IMR-90 (cell line): ENCODE results near the gene ZRSR2. TPM values are rescaled to one million over a fixed set of nuclear protein-coding genes. Genes with fewer than 3 reads are reported as not detected.

ENCODE experiments used
- ATAC-seq: fragments of 200-7000 bp; cut with Tn5 transposase; 2 replicates; pipeline ENCODE4 v1.9.1; 2020; ENCODE audit warnings: low read depth, mild to moderate bottlenecking, moderate library complexity
- BruUV-seq: library from RNA; stranded (reverse); fragments of 400-500 nt; replicated peaks from 2 replicates; lab custom pipeline; 2021; lab: Mats Ljungman, UMichigan
- CTCF ChIA-PET: fragments of 300-600 bp; formaldehyde crosslinking; extraction: SDS; loops from one replicate; lab custom pipeline; 2021; ENCODE audit warnings: antibody characterized with exemption; lab: Yijun Ruan, JAX
- POLR2A ChIA-PET: fragments of 300-600 bp; sonication (Branson Sonifier 250); formaldehyde crosslinking; loops from one replicate; lab custom pipeline; 2022; ENCODE audit warnings: antibody characterized with exemption; ENCODE audit not compliant: unreplicated experiment; lab: Charles Lee
- DNase-seq: peaks from one replicate; pipeline ENCODE4 v3.0.0; 2013
- H2AFZ ChIP-seq: replicated peaks from 2 replicates; pipeline ENCODE3; 2013; ENCODE audit warnings: low read length, mild to moderate bottlenecking; ENCODE audit not compliant: poor library complexity
- H2AK5ac ChIP-seq: 2 replicates; pipeline ENCODE4 v1.6.1; 2013; ENCODE audit warnings: low read depth, low read length, inconsistent platforms
- H2AK9ac ChIP-seq: replicated peaks from 2 replicates; pipeline ENCODE3; 2013; ENCODE audit warnings: mild to moderate bottlenecking, low read depth, low read length, moderate library complexity; ENCODE audit not compliant: poor library complexity
- H2BK120ac ChIP-seq: 2 replicates; pipeline ENCODE4 v1.6.1; 2013; ENCODE audit warnings: low read depth, low read length, inconsistent platforms
- H2BK15ac ChIP-seq: 3 replicates; pipeline ENCODE4 v1.6.1; 2013; ENCODE audit warnings: low read depth, low read length, inconsistent platforms
- H2BK20ac ChIP-seq: 2 replicates; pipeline ENCODE4 v1.6.1; 2013; ENCODE audit warnings: low read depth, mild to moderate bottlenecking, inconsistent platforms, low read length, moderate library complexity
- H2BK5ac ChIP-seq: 2 replicates; pipeline ENCODE4 v1.6.1; 2013; ENCODE audit warnings: mild to moderate bottlenecking, low read depth, low read length, inconsistent platforms; ENCODE audit not compliant: poor library complexity, severe bottlenecking
- H3K14ac ChIP-seq: replicated peaks from 2 replicates; pipeline ENCODE4 v1.6.1; 2013; ENCODE audit warnings: low read depth, low read length, inconsistent platforms
- H3K18ac ChIP-seq: 2 replicates; pipeline ENCODE4 v1.6.1; 2013; ENCODE audit warnings: low read depth, low read length, control low read depth
- H3K23ac ChIP-seq: 2 replicates; pipeline ENCODE4 v1.6.1; 2013; ENCODE audit warnings: low read depth, low read length, inconsistent platforms
- H3K27ac ChIP-seq: 2 replicates; pipeline ENCODE4 v1.5.1; 2013; ENCODE audit warnings: mild to moderate bottlenecking, control low read depth, low read length; ENCODE audit not compliant: insufficient read depth
- H3K27me3 ChIP-seq: 2 replicates; pipeline ENCODE4 v1.6.1; 2013; ENCODE audit warnings: low read length; ENCODE audit not compliant: control insufficient read depth, insufficient read depth
- H3K36me3 ChIP-seq: 2 replicates; pipeline ENCODE4 v1.6.1; 2013; ENCODE audit warnings: low read length, mixed read lengths; ENCODE audit not compliant: control insufficient read depth, insufficient read depth
- H3K4ac ChIP-seq: 2 replicates; pipeline ENCODE4 v1.6.1; 2013; ENCODE audit warnings: low read depth, low read length, inconsistent platforms
- H3K4me1 ChIP-seq: 2 replicates; pipeline ENCODE4 v1.6.1; 2013; ENCODE audit warnings: low read length, mixed read lengths; ENCODE audit not compliant: control insufficient read depth, insufficient read depth
- H3K4me2 ChIP-seq: 2 replicates; pipeline ENCODE4 v1.6.1; 2013; ENCODE audit warnings: low read depth, mild to moderate bottlenecking, control low read depth, low read length, moderate library complexity
- H3K4me3 ChIP-seq: 2 replicates; pipeline ENCODE4 v1.5.1; 2013; ENCODE audit warnings: low read depth, mild to moderate bottlenecking, control low read depth, low read length, moderate library complexity; ENCODE audit not compliant: insufficient read depth
- H3K56ac ChIP-seq: 2 replicates; pipeline ENCODE4 v1.6.1; 2013; ENCODE audit warnings: low read length, inconsistent platforms; ENCODE audit not compliant: insufficient read depth; ENCODE audit errors: extremely low read depth
- H3K79me1 ChIP-seq, 2 experiments: 2 replicates each; pipeline ENCODE4 v1.6.1; 2013; ENCODE audit warnings: low read length in 2 of 2, inconsistent platforms in 1 of 2, low read depth in 1 of 2
- H3K9ac ChIP-seq: 2 replicates; pipeline ENCODE4 v1.6.1; 2013; ENCODE audit warnings: low read depth, low read length, control low read depth
- H3K9me1 ChIP-seq: 2 replicates; pipeline ENCODE4 v1.6.1; 2013; ENCODE audit warnings: low read length, inconsistent platforms; ENCODE audit not compliant: insufficient read depth
- H3K9me3 ChIP-seq: 2 replicates; pipeline ENCODE4 v1.6.1; 2013; ENCODE audit warnings: low read length; ENCODE audit not compliant: control insufficient read depth, insufficient read depth
- H4K20me1 ChIP-seq: 2 replicates; pipeline ENCODE4 v1.6.1; 2013; ENCODE audit warnings: low read length, inconsistent platforms; ENCODE audit not compliant: insufficient read depth
- H4K5ac ChIP-seq: 2 replicates; pipeline ENCODE4 v1.6.1; 2013; ENCODE audit warnings: mild to moderate bottlenecking, low read depth, low read length, control low read depth
- H4K8ac ChIP-seq, 2 experiments: 2 replicates each; pipeline ENCODE4 v1.6.1; 2013; ENCODE audit warnings: low read depth in 2 of 2, low read length in 2 of 2, control low read depth in 1 of 2, inconsistent platforms in 1 of 2
- H4K91ac ChIP-seq: 2 replicates; pipeline ENCODE4 v1.6.1; 2013; ENCODE audit warnings: low read depth, low read length, inconsistent platforms; ENCODE audit not compliant: insufficient read depth
- BHLHE40 ChIP-seq: fragments of 150-350 bp; IDR thresholded peaks from 2 replicates; pipeline ENCODE4 v1.6.1; 2016; ENCODE audit warnings: mild to moderate bottlenecking, low read depth, low read length
- CEBPB ChIP-seq: IDR thresholded peaks from 2 replicates; pipeline ENCODE4 v1.6.1; 2012; ENCODE audit warnings: low read depth, low read length, improper control_type of control experiment
- CHD1 ChIP-seq: IDR thresholded peaks from 2 replicates; pipeline ENCODE4 v1.6.1; 2012; ENCODE audit warnings: low read depth, low read length, improper control_type of control experiment
- CTCF ChIP-seq: conservative IDR thresholded peaks from 2 replicates; pipeline ENCODE4 v1.5.1; 2012; ENCODE audit warnings: mild to moderate bottlenecking, low read depth, low read length, improper control_type of control experiment
- ELK1 ChIP-seq: fragments of 150-350 bp; IDR thresholded peaks from 2 replicates; pipeline ENCODE4 v1.6.1; 2016; ENCODE audit warnings: low read depth, mild to moderate bottlenecking, low read length, moderate library complexity, borderline replicate concordance
- FOS ChIP-seq: fragments of 150-350 bp; IDR thresholded peaks from 2 replicates; pipeline ENCODE4 v1.6.1; 2016; ENCODE audit warnings: low read depth, low read length
- MAFK ChIP-seq: IDR thresholded peaks from 2 replicates; pipeline ENCODE4 v1.6.1; 2012; ENCODE audit warnings: low read depth, low read length, improper control_type of control experiment
- MAZ ChIP-seq: IDR thresholded peaks from 2 replicates; pipeline ENCODE4 v1.6.1; 2012; ENCODE audit warnings: low read depth, mild to moderate bottlenecking, low read length, improper control_type of control experiment, moderate library complexity, borderline replicate concordance
- MXI1 ChIP-seq: IDR thresholded peaks from 2 replicates; pipeline ENCODE4 v1.6.1; 2012; ENCODE audit warnings: low read depth, mild to moderate bottlenecking, low read length, moderate library complexity, borderline replicate concordance
- NFE2L2 ChIP-seq: fragments of 150-350 bp; IDR thresholded peaks from 2 replicates; pipeline ENCODE4 v1.6.1; 2016; ENCODE audit warnings: low read depth, mild to moderate bottlenecking, low read length
- POLR2A ChIP-seq: IDR thresholded peaks from 2 replicates; pipeline ENCODE4 v1.6.1; 2012; ENCODE audit warnings: mild to moderate bottlenecking, low read depth, low read length
- RAD21 ChIP-seq: IDR thresholded peaks from 2 replicates; pipeline ENCODE4 v1.6.1; 2012; ENCODE audit warnings: low read length, improper control_type of control experiment
- RCOR1 ChIP-seq: IDR thresholded peaks from 2 replicates; pipeline ENCODE4 v1.6.1; 2012; ENCODE audit warnings: mild to moderate bottlenecking, low read length, improper control_type of control experiment; ENCODE audit not compliant: insufficient replicate concordance
- RFX5 ChIP-seq: IDR thresholded peaks from 2 replicates; pipeline ENCODE4 v1.8.0; 2012; ENCODE audit warnings: low read depth, mild to moderate bottlenecking, low read length, moderate library complexity
- SMC3 ChIP-seq: fragments of 150-350 bp; IDR thresholded peaks from 2 replicates; pipeline ENCODE4 v1.6.1; 2016; ENCODE audit warnings: low read depth, mild to moderate bottlenecking, antibody characterized with exemption, low read length, moderate library complexity
- USF2 ChIP-seq: fragments of 150-350 bp; IDR thresholded peaks from 2 replicates; pipeline ENCODE4 v1.6.1; 2017; ENCODE audit warnings: mild to moderate bottlenecking, antibody characterized with exemption, low read length, low read depth
- WGBS, 2 experiments: methylation state at CpG; one replicate each; pipeline versions ENCODE4 v1.1.5 to v1.1.7; 2013; ENCODE audit warnings: missing lambda C conversion rate in 2 of 2; ENCODE audit not compliant: insufficient read length in 1 of 2; ENCODE audit errors: extremely low coverage in 2 of 2; 5-methylcytosine and 5-hydroxymethylcytosine counted together
- dilution Hi-C: fragments of 300-500 bp; cut with HindIII; formaldehyde crosslinking; loops from one replicate; pipeline ENCODE4 v1.14.3; 2018; ENCODE audit warnings: low sequenced_read_pairs; ENCODE audit not compliant: unreplicated experiment
- in situ Hi-C: fragments of 300-500 bp; cut with MboI; formaldehyde crosslinking; loops from 3 replicates; pipeline ENCODE4 v1.14.3; 2019; ENCODE audit warnings: low sequenced_read_pairs, inconsistent platforms, mixed read lengths
- intact Hi-C: fragments of 100-400 bp; cut with micrococcal nuclease; formaldehyde crosslinking; loops from 2 replicates; pipeline ENCODE4 v1.10.0; 2022
- polyA plus RNA-seq, 3 experiments: library from polyadenylated mRNA; depleted of rRNA; stranded (reverse); fragments of >200 nt; gene quantifications; 2 replicates each; pipeline ENCODE4 v1.2.3, GENCODE V29; 2012; ENCODE audit warnings: low replicate concordance in 1 of 3
- total RNA-seq: library from RNA; depleted of rRNA; stranded (reverse); fragments of >200 nt; gene quantifications from 2 replicates; pipeline ENCODE4 v1.2.3, GENCODE V29; 2012

ZRSR2 gene
- total and polyA plus RNA-seq, 2 of the 4 experiments (the other 2 are of a cell fraction), result 4.7 to 11.3 TPM

GRCh38 chrX:15869695-15870094 lies 79.4 kb downstream of the ZRSR2 start:
- Histone ChIP-seq H3K4me3 (no peak overlapping the region), H3K23ac (no peak overlapping the region), H3K14ac (no peak overlapping the region), H4K20me1 (no peaks in the 10 kb centered on the region), H3K79me1 (no peaks in the 10 kb centered on the region), H2BK15ac (no peak overlapping the region), H3K9me3 (no peaks in the 10 kb centered on the region), H3K27ac (no peak overlapping the region), H3K4me1 (no peaks in the 10 kb centered on the region), H3K4ac (no peak overlapping the region), H3K56ac (no peak overlapping the region), H2AK9ac (no peak overlapping the region), H4K8ac (no peak overlapping the region), H3K18ac (no peak overlapping the region), H3K4me2 (no peak overlapping the region), H2AFZ (no peak overlapping the region), H2BK20ac (no peak overlapping the region), H3K27me3 (peaks cover 6% of the 10 kb centered on the region), H2BK120ac (no peak overlapping the region), H3K9me1 (no peaks in the 10 kb centered on the region), H4K5ac (no peak overlapping the region), H3K36me3 (no peaks in the 10 kb centered on the region), H3K9ac (no peak overlapping the region), H4K91ac (no peak overlapping the region), H2AK5ac (no peak overlapping the region), H2BK5ac (no peak overlapping the region)
- no TSS peak for BruUV-seq
- dilution Hi-C loops, result no loop called here
- in situ Hi-C loops, result no loop called here
- POLR2A ChIA-PET, result no interaction called here
- no peak for ATAC-seq
- CTCF ChIA-PET, result no interaction called here
- no CpG with 5 or more reads among the region's 4 CpGs for WGBS, 2 experiments
- TF ChIP-seq MAFK, result no peak
- no peak for TF ChIP-seq RFX5
- TF ChIP-seq BHLHE40, result no peak
- no peak for TF ChIP-seq MXI1
- no peak for TF ChIP-seq NFE2L2
- TF ChIP-seq SMC3, result no peak
- TF ChIP-seq MAZ, result no peak
- TF ChIP-seq ELK1, result no peak
- TF ChIP-seq CTCF, result no peak
- TF ChIP-seq USF2, result no peak
- no peak for TF ChIP-seq FOS
- TF ChIP-seq RAD21, result no peak
- no peak for TF ChIP-seq RCOR1
- no peak for TF ChIP-seq CHD1
- TF ChIP-seq CEBPB, result no peak
- no peak for TF ChIP-seq POLR2A
- no peak for DNase-seq
- intact Hi-C loops, result no loop called here
